HG03045 (cell line): ENCODE measurements around the gene PSME3IP1.
"Not testable (repeated sequence)": the region's sequence is repeated elsewhere in the genome, so short reads cannot be mapped to it uniquely, and the experiment has no call there.

ENCODE experiments used
- ATAC-seq: cut with Tn5 transposase; IDR thresholded peaks from one replicate; pipeline ENCODE4 v1.9.1; 2021; ENCODE audit warnings: mild to moderate bottlenecking, moderate library complexity; ENCODE audit not compliant: unreplicated experiment

Gene PSME3IP1

GRCh38 chr16:57127037-57127763 is 58.6 kb downstream of the PSME3IP1 start:
- no peak for ATAC-seq

- no peak for ATAC-seq
Measured at GRCh38 chr16:57126411-57126810, 59.4 kb downstream of the PSME3IP1 start.

- no peak for ATAC-seq
Measured at GRCh38 chr16:57125969-57126368, 59.9 kb downstream of the PSME3IP1 start.

GRCh38 chr16:57125376-57125775 is 60.5 kb downstream of the PSME3IP1 start:
- ATAC-seq = no peak

GRCh38 chr16:57123974-57124674 is 61.7 kb downstream of the PSME3IP1 start:
- ATAC-seq = no peak

- ATAC-seq = no peak
Measured at GRCh38 chr16:57123216-57123973, 62.4 kb downstream of the PSME3IP1 start.

- no peak for ATAC-seq
Measured at GRCh38 chr16:57118461-57119084, 67.3 kb downstream of the PSME3IP1 start.

GRCh38 chr16:57115514-57116182 is 70.2 kb downstream of the PSME3IP1 start:
- ATAC-seq = no peak

GRCh38 chr16:57115168-57115513 is 70.7 kb downstream of the PSME3IP1 start:
- ATAC-seq = no peak

- no peak for ATAC-seq
Measured at GRCh38 chr16:57113664-57114063, 72.2 kb downstream of the PSME3IP1 start.

- no peak for ATAC-seq
Measured at GRCh38 chr16:57113042-57113453, 72.8 kb downstream of the PSME3IP1 start.

GRCh38 chr16:57112403-57113041 is 73.3 kb downstream of the PSME3IP1 start:
- no peak for ATAC-seq

GRCh38 chr16:57111420-57111819 is 74.4 kb downstream of the PSME3IP1 start:
- ATAC-seq = no peak

GRCh38 chr16:57110937-57111336 is 74.9 kb downstream of the PSME3IP1 start:
- no peak for ATAC-seq

- ATAC-seq = not testable (repeated sequence)
Measured at GRCh38 chr16:57109259-57110105, 76.4 kb downstream of the PSME3IP1 start.

GRCh38 chr16:57108432-57108831 is 77.4 kb downstream of the PSME3IP1 start:
- no peak for ATAC-seq

GRCh38 chr16:57107321-57107922 is 78.4 kb downstream of the PSME3IP1 start:
- no peak for ATAC-seq

- ATAC-seq = no peak
Measured at GRCh38 chr16:57106767-57107166, 79.1 kb downstream of the PSME3IP1 start.

- ATAC-seq = no peak
Measured at GRCh38 chr16:57105184-57105583, 80.7 kb downstream of the PSME3IP1 start.
